ENCODE measurements around the gene CYTH4. TPM values are rescaled to one million over a fixed set of nuclear protein-coding genes. Genes with fewer than 3 reads are reported as not detected.

Gene CYTH4
- polyA plus RNA-seq, 4 donors: 2.4 to 4.9 (median 3.8) TPM

DNA sequence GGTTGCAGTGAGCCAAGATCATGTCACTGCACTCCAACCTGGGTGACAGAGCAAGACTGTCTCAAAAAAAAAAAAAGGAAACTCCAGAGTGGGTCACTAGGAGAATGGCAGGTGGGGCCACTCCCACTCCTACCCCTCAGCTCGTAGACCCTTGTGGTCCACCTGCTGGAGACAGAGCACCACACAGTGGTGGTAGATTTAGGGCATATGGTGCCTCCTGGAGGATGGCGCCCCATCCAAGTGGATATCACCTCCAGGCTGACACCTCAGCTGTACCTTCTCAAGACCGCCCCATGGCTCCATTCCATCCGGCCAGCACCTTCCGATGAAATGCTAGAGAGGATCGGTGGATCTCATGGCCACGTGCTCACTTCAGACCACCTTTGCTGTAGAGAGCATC lies 6.2 kb downstream of the CYTH4 start:
- no peak for DNase-seq (ENCODE audit: low read depth in 4 of 4, low spot score in 2 of 4)

DNA sequence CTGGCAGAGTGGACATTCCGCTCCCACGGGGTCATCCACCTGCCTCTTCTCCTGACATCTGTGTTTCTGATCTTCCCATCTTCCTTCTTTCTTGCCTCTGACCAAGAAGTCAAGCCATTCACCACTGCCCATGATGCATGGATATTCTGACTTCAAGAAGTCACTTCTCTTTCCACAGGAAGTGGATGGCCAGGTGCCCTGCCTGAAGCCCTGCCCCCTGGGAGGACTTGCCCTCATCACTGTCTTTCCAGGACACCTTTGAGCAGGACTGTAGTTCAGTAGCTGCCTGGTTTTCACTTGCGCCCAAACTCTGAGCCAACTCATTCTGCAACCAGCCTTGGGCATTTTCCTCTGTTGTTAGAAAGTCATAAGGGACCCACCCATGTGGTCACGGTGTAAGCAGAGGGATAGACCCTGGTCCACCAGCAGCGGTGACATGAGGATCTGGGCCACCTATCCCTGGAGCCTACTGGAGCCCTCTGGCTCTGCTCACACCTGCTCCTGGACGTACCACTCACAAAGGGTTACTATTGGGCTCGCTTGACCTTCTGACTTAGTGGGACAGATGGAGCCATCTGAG lies 6.9 kb downstream of the CYTH4 start:
- DNase-seq (ENCODE audit: low read depth in 4 of 4, low spot score in 2 of 4): no peak

DNA sequence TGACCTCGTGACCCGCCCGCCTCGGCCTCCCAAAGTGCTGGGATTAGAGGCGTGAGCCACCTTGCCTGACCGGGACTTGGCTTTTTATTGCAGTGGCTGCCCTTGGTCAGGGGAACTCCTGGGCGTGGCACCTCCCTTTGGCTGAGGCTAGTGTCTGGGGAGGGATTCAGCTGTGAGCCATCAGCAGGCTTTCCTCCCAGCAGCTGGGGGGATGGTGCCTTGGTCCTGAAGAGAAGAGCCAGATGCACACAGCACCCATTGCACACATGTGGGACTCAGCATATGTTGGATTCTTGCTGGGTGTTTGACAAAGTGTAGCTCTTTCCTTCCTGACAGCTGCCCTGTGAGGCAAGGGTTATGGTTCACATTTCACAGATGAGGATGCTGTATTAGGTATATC lies 8.4 kb downstream of the CYTH4 start:
- DNase-seq (ENCODE audit: low read depth in 4 of 4, low spot score in 2 of 4): no peak

DNA sequence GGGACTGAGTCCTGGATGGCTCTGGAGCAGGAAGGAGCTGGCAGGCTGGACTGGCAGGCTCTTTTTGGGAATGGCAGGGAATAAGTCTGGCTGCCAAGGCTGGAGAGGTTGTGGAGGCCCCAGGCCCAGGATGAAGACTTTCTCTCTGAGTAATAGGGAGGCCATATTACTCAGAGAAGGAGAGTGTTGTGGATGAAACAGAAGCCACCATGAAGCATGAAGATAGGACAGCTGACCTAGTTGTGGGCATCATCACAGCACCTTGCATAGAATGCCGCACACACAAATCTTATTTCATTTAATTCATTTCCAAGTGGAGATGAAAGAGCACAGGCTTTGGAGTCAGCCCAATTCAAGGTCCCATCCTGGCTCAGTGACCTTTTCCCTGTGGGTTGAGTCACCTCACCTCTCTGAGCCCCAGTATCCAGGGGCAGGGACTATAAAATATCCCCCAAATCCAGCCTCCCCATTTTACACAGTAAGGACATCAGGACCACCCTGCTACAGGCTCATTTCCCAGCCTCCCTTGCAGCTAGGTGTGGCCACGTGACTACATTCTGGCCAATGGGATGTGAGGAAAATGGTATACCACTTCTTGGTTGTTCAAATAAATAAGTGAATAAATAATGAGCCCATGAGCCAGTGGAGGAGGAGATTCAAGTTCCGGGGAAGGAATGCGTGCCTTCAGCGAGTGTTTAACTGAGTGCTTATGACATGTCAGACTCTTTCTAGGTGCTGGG lies 9.4 kb downstream of the CYTH4 start:
- DNase-seq (ENCODE audit: low read depth in 4 of 4, low spot score in 2 of 4): no peak

DNA sequence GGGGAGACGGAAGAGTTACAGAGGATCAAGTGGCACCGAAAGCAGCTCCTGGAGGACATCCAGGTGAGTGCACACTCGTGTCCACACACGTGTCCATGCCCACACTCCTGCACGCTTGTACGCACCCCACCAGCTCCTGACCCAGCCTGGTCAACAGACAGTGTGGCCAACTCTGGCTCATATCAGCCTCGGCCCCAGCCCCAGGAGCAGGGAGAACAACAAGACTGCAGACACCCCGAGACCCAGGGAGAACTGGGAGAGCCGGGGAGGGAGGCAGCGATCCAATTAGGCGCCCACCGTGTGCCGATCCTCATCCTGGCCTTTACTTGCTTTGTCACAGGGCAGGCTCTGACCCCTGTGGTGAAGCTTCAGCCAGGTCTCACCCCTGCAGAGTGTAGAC lies 10.3 kb downstream of the CYTH4 start:
- no peak for DNase-seq (ENCODE audit: low read depth in 4 of 4, low spot score in 2 of 4)

DNA sequence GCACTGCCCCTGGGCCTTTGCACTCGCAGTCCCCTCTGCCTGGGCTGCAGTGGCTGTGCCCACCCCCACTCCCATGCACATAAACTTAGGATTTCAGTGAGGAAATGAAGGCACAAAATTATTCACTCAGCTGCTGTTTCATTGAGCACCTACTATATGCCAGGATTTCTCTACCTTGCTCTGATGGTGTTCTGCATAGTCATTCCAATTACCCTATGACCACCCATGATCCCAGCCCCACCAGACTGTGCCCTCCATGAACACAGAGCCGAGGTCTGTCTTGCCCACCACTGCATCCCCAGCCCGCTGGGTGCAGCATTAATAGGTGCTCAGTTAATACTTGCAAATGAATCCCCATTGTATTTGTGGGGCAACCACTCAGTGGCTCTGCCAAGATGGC lies 10.9 kb downstream of the CYTH4 start:
- DNase-seq (ENCODE audit: low read depth in 4 of 4, low spot score in 2 of 4): no peak

DNA sequence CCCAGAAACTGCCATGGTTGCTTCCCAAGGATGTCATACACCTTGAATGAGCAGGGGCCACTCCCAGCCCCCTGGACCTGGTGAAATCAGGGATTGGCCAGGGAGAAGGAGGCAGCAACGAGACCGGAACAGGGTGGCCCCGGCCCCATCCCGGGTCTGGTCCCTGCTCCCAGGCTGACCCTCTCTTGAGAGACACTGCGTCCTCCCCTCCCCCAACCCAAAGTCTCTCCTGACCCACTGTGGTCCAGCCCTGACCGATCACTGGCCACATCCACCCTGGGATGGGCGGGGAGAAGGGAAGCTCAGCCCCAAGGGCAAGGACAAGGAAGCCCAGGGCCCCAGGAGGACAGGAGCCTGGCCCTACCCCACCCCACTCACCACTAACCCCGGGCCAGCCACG lies 12.4 kb downstream of the CYTH4 start:
- no peak for DNase-seq (ENCODE audit: low read depth in 4 of 4, low spot score in 2 of 4)

DNA sequence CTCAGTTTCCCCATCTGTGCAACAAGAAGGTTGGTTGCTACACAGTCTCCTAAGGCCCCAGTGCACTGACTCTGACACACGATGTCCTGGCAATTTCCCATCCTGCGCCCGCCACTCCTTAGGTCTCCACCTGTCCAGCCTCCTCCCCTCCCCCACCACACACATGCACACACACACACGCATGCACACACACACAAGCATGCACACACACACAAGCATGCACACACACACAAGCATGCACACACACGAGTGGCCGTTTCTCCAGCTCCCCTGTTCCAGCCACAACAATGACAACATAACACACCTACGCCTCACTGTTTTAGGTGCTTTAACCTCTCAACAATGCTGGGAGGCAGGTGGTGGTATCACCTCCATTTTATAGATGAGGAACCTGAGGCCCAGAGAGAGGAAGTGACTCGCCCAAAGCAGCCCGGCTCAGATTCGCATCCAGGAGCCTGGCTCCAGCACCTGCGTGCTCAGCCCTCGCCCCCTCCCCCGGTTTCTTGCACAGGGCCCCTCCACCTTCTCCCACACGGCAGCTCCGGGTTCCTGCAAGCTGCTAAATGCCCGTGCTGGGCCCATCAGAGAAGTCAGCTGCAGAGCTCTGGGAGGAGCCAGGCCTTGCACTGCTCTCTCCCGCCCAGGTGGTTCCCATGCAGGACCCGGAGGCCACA lies 13.0 kb downstream of the CYTH4 start:
- no peak for DNase-seq (ENCODE audit: low read depth in 4 of 4, low spot score in 2 of 4)

DNA sequence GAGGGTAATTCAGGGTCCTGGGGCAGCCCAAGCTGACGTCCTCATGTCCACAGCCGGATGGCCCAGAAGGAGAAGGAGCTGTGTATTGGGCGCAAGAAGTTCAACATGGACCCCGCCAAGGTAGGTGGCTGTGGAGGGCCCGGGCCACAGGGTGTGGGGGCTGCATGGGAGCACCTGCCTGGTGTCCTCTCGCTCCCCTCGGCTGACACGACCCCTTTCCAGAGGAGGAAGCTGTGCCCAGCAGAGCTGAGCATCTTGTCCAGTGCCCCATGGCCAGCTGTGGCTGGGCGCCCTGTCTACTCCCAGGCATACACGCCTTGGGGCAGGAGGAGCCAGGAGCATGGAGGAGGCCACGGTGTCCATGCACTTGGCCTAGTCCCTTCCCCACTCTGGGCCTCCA lies 13.6 kb downstream of the CYTH4 start:
- DNase-seq (ENCODE audit: low read depth in 4 of 4, low spot score in 2 of 4): no peak

DNA sequence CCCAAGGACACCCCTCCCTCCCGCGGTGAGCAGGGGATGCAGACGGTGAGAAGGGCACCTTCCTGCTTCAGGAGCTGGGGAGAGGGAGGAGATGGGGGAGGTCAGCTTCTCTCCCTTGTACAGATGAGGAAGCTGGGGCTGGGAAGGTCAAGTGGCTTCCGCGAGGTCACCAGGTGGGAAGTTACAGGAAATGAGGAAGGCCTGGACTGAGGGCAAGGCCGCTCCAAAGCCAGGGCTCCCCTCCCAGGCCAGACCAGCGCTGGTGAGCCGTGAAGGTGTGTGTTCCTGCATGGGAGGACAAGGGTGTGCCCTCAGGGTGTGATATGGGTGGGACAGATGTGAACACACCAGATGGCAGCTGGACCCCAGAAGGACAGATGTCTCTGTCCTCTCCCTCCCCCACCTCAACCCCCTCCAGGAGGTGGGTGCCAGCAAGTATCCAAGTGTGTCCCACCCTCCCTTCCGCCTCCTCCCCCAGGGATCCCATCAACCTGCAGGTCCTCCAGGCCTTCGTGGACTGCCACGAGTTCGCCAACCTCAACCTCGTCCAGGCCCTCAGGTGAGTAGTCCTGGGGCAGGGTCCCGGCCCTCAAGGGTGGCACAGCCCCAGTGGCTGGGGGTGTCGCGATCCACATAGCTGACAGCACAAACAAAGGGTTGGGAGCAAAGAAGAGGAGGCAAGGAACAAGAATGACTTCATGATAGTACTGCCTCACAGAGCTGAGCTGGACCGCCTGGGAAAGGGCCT lies 16.6 kb downstream of the CYTH4 start:
- DNase-seq (ENCODE audit: low read depth in 4 of 4, low spot score in 2 of 4): no peak

DNA sequence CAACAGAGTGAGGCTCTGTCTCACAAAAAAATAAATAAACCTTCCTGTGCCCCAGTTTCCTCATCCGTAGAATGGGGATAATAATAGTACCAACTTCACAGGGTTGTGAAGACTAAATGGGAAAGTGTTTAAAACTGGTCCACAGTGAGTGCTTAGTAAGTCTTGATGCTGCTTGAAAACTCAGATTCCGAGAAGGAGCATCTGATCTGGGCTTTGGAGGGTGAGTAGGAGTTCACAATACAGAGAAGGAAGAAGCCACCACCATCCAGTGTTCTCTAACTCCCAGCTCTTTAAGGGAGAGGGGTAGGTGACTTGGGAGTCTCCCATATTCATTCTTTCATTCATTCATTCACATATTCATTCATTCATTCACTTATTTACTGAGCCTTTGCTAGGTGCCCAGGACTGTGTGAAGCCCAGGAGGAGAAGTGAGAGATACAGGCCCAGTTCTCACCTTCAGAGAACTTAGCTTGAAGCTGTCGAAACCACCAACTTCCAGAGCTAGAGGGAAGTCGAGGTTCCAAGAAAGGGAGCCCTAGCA lies 17.7 kb downstream of the CYTH4 start:
- DNase-seq (ENCODE audit: low read depth in 4 of 4, low spot score in 2 of 4): no peak

DNA sequence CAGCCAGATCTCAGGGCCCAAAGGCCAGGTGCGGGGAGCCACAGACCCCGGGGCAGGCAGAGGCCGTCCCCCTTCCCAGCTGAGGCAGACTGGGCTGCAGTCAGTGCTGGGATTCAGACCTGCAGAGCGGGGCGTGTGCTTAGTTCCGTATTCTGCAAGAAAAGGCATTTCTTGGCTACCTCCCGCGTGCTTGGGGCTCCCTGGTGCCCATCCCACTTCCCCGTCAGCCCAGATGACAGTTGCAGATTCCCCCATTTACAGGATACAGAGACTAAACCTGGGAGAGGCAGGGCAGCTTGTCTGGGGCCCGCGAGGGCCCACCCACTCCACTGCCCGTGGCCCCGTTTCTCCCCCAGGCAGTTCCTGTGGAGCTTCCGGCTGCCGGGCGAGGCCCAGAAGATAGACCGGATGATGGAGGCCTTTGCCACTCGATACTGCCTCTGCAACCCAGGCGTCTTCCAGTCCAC lies 18.3 kb downstream of the CYTH4 start:
- DNase-seq (ENCODE audit: low read depth in 4 of 4, low spot score in 2 of 4): no peak

DNA sequence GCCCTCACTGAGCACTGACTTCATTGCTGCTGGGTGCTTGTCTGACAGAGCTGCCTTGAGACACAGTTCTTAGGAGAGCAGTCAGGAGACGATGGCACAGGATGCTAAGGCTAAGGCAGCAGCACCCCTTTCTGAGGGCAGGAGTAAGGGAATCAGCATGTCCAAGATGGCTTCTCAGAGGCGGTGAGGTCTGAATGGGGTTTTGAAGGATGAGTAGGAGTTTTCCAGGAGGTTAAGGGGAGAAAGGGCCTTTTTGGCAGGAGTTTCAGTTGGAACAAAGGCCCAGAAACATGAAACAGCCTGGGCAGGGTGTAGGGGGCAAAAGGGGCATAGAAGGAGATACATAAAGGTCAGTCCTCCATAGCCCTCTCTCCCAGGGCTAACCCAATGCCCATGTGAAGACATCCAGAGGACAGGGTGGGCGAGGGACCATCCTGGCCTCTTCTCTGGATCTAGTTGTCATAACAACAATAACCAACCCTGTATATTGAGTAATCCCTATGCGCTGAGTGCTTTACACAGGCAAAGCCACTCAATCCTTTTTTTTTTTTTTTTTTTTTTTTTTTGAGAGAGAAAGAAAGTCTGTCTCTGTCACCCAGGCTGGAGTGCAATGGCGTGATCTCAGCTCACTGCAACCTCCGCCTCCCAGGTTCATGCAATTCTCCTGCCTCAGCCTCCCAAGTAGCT lies 19.0 kb downstream of the CYTH4 start:
- DNase-seq (ENCODE audit: low read depth in 4 of 4, low spot score in 2 of 4): no peak

DNA sequence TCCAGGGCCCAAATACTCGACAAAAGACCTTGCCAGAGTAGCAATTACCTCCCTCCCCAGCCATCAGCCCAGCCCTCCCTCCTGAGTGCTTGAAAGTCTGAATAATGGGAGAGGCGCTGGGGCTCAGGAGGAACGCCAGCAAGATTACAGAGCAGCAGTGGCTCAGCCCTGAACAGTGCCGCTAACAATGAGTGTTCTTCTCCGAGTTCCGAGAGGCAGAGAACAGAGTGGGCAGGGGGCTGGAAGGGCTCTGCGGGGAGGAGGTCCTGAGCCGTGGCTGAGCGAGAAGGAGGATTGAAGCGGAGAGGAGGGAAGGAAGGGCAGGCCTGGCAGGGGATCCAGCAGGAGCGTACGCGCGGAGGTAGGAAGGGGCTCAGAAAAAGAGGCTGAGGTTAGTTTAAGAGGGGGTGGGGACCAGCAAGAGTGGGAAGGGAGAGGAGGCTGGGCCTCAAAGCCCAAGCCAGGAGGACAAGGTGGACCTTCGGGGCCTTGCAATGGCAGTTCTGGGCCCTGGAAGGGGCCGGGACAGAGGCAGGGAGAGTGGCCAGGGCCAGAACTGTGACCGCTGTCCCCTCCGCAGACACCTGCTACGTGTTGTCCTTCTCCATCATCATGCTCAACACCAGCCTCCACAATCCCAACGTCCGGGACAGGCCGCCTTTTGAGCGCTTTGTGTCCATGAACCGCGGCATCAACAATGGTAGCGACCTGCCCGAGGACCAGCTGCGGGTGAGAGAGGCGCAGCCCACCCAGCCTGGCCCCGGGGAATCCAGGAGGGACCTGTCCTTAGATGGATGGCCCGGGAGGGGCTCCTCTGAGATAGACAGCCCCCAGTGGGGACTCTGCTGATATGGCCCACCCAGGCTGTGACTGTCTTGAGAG lies 20.6 kb downstream of the CYTH4 start:
- no peak for DNase-seq (ENCODE audit: low read depth in 4 of 4, low spot score in 2 of 4)

DNA sequence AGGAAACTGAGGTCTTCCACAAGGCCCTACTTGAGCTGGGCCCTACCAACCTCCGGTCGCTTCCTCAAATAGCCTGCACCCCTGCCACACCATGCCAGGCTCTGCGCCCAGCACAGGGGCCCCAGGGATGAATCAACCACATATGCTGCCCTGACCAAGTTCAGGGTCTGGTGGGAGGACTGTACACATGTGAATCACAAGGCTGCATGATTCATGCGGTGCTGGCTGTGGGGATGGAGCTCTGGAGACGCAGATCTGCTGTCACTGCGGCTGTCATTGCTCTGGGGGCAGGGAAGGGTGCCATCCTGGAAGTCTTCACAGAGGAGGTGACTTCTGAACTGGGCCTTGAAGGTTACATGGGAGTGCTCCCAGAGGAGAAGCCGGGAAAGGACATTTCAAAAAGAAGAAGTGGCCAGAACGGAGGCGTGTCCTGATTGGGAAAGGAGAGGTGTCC lies 21.5 kb downstream of the CYTH4 start:
- no peak for DNase-seq (ENCODE audit: low read depth in 4 of 4, low spot score in 2 of 4)

DNA sequence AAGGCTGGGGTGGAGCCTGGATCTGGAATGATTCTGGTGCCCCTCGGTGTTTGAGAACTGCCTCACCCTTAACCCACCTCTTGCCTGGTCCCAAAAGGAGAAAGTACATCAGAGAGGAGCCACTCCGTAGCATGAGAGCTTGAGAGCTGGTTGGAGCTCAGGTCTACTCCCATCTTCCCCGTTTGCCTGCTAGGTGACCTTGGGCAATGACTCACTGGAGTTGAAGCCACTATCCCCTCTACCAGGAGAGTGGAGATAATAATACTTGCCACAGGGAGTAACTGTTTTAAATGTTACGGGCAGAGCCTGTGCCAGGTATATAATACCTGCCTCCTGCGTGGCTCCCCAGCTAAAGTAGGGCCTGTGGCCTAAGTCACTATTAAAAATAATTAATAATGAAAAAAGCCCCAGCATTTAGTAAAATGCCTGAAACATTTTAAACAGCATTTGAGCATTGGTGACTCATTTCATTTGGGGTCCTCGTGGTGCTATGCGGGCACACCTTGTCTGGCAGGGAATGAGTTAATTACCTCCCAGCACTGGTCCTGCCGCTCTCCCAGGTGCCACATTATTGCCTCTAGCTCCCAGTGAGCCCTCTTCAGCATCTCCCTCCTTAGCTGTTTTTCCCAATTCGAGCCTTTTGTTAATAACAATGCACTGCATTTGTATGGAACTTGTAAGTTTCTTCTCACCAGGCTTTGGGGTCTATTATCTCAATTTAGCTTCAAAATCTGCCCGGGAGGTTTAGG lies 22.5 kb downstream of the CYTH4 start:
- no peak for DNase-seq (ENCODE audit: low read depth in 4 of 4, low spot score in 2 of 4)

DNA sequence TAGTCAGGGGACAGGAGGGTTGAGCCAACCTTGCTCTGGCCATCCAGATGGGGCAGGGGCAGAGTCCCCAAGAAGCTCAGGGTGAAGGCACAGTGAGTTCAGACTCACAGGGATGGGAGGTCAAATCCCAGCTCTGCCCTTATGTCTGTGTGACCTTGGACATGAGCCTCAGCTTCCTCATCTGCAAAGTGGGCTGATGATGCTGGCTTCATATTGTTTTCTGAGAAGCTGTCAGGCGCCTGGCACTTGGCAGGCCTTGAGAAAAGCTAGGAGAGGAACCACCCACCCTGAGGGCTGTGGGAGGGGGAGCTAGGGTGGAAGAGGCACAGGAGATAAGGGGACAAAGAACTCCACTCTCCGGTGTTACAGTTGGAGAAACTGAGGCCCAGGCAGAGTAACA lies 23.6 kb downstream of the CYTH4 start:
- DNase-seq (ENCODE audit: low read depth in 4 of 4, low spot score in 2 of 4): no peak

DNA sequence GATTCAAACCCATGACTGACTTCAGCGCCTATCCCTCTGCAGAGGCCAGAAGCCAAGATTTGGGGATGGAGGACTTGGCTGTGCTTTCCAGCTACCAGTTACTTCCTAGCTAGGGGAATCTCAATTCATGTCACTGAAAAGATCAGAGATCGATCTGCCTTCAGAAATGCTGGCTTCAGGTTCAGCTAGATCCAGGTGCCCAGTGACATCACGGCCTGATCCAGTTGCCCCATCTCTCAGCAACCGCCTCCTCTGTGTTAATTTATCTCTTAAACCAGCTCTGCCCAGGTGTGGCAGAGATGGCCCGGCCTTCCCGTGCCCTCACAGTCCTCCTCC lies 24.2 kb downstream of the CYTH4 start:
- no peak for DNase-seq (ENCODE audit: low read depth in 4 of 4, low spot score in 2 of 4)

Measured in left renal cortex interstitium (tissue), 4 donors.